Mesenteric fat pad (tissue), 1 donor: ENCODE results near the gene FKBP5. TPM values are rescaled to one million over a fixed set of nuclear protein-coding genes. Genes with fewer than 3 reads are reported as not detected.

ENCODE experiments used
- DNase-seq: peaks from one replicate; pipeline ENCODE4 v3.0.0-alpha.2; 2020; ENCODE audit warnings: low spot score
- total RNA-seq: library from RNA; stranded (reverse); fragmentation: NEBNext Ultra II Directional; extraction: Animal tissue kit (Norgen Biotek cat#: 25700); gene quantifications from one replicate; pipeline ENCODE4 v1.2.1, GENCODE V29; 2021
- donor health status: DM: yes; HTN: yes; CAD: no.

FKBP5 gene
- total RNA-seq, 1 donor from 2014 or later = 212 TPM

GRCh38 chr6:35724059-35724458, 35.3 kb upstream of the FKBP5 start:
- no peak for DNase-seq

GRCh38 chr6:35723587-35723986, 34.9 kb upstream of the FKBP5 start:
- DNase-seq = no peak

GRCh38 chr6:35722121-35722761, 33.5 kb upstream of the FKBP5 start:
- DNase-seq = no peak

GRCh38 chr6:35719830-35720733, 31.4 kb upstream of the FKBP5 start:
- DNase-seq = peak; percentile 71

GRCh38 chr6:35719404-35719829, 30.7 kb upstream of the FKBP5 start:
- DNase-seq = peak; percentile 69

GRCh38 chr6:35718911-35719381, 30.2 kb upstream of the FKBP5 start:
- peak; percentile 37 for DNase-seq

- DNase-seq = no peak
Measured at GRCh38 chr6:35718375-35718736, 29.6 kb upstream of the FKBP5 start.

- no peak for DNase-seq
Measured at GRCh38 chr6:35717449-35718374, 29.0 kb upstream of the FKBP5 start.

- no peak for DNase-seq
Measured at GRCh38 chr6:35716798-35717197, 28.1 kb upstream of the FKBP5 start.

GRCh38 chr6:35713006-35713767, 24.5 kb upstream of the FKBP5 start:
- DNase-seq = no peak

- peak; percentile 2 for DNase-seq
Measured at GRCh38 chr6:35711731-35712130, 23.0 kb upstream of the FKBP5 start.

- no peak for DNase-seq
Measured at GRCh38 chr6:35710241-35710847, 21.6 kb upstream of the FKBP5 start.

- DNase-seq = no peak
Measured at GRCh38 chr6:35708585-35708984, 19.9 kb upstream of the FKBP5 start.

GRCh38 chr6:35707714-35708407, 19.1 kb upstream of the FKBP5 start:
- peak; percentile 6 for DNase-seq

- no peak for DNase-seq
Measured at GRCh38 chr6:35706468-35706867, 17.8 kb upstream of the FKBP5 start.

- DNase-seq = peak; percentile 9
Measured at GRCh38 chr6:35703554-35703953, 14.8 kb upstream of the FKBP5 start.

- DNase-seq = peak; percentile 24
Measured at GRCh38 chr6:35698858-35699257, 10.1 kb upstream of the FKBP5 start.

GRCh38 chr6:35698430-35698829, 9.7 kb upstream of the FKBP5 start:
- DNase-seq = peak; percentile 14

- DNase-seq = no peak
Measured at GRCh38 chr6:35694462-35694861, 5.7 kb upstream of the FKBP5 start.
